Neural progenitor cell (in vitro differentiated cells): ENCODE measurements around the gene NDUFAF2. TPM values are rescaled to one million over a fixed set of nuclear protein-coding genes. Genes with fewer than 3 reads are reported as not detected.
"Not testable (repeated sequence)": the region's sequence is repeated elsewhere in the genome, so short reads cannot be mapped to it uniquely, and the experiment has no call there.

Experiments used
- DNase-seq: peaks from one replicate; pipeline ENCODE4 v3.0.0-alpha.2; 2016; ENCODE audit warnings: low spot score
- H2AFZ ChIP-seq: fragments of 200-600 bp; sonication (generic); replicated peaks from 2 replicates; pipeline ENCODE4 v1.6.1; 2016; ENCODE audit warnings: antibody characterized with exemption
- H3F3A ChIP-seq: fragments of 200-600 bp; sonication (generic); 2 replicates; pipeline ENCODE4 v1.6.1; 2016; ENCODE audit warnings: antibody characterized with exemption, low read depth
- H3K27ac ChIP-seq: fragments of 200-600 bp; sonication (generic); 2 replicates; pipeline ENCODE4 v1.5.1; 2016; ENCODE audit warnings: mild to moderate bottlenecking
- H3K27me3 ChIP-seq: fragments of 200-600 bp; sonication (generic); 2 replicates; pipeline ENCODE4 v1.6.1; 2016; ENCODE audit warnings: mild to moderate bottlenecking, moderate library complexity
- H3K36me3 ChIP-seq: fragments of 200-600 bp; sonication (generic); 2 replicates; pipeline ENCODE4 v1.5.1; 2016
- H3K4me1 ChIP-seq: fragments of 200-600 bp; sonication (generic); 2 replicates; pipeline ENCODE4 v1.6.1; 2016; ENCODE audit warnings: mixed run types
- H3K4me2 ChIP-seq: fragments of 200-600 bp; sonication (generic); 2 replicates; pipeline ENCODE4 v1.6.1; 2016
- H3K4me3 ChIP-seq: fragments of 200-600 bp; sonication (generic); 2 replicates; pipeline ENCODE4 v1.5.1; 2016
- H3K79me2 ChIP-seq: fragments of 200-600 bp; sonication (generic); 2 replicates; pipeline ENCODE4 v1.6.1; 2016; ENCODE audit warnings: low read depth
- H3K9ac ChIP-seq: fragments of 200-600 bp; sonication (generic); 2 replicates; pipeline ENCODE4 v1.6.1; 2016
- H3K9me3 ChIP-seq: fragments of 200-600 bp; sonication (generic); 2 replicates; pipeline ENCODE4 v1.5.1; 2016; ENCODE audit warnings: low read depth
- H4K20me1 ChIP-seq: fragments of 200-600 bp; sonication (generic); 2 replicates; pipeline ENCODE4 v1.6.1; 2016; ENCODE audit warnings: low read depth
- H3K27ac Mint-ChIP-seq: 3 replicates; pipeline ENCODE4 v1.8.0; 2021; ENCODE audit warnings: mixed read lengths
- H3K27me3 Mint-ChIP-seq: 2 replicates; pipeline ENCODE4 v1.8.0; 2022; ENCODE audit warnings: low read depth, mild to moderate bottlenecking, inconsistent platforms, moderate library complexity, mixed read lengths; ENCODE audit not compliant: insufficient read depth
- H3K36me3 Mint-ChIP-seq: 3 replicates; pipeline ENCODE4 v1.8.0; 2021; ENCODE audit warnings: mixed read lengths
- H3K4me1 Mint-ChIP-seq: 3 replicates; pipeline ENCODE4 v1.8.0; 2021; ENCODE audit warnings: mixed read lengths
- H3K4me3 Mint-ChIP-seq: 3 replicates; pipeline ENCODE4 v1.8.0; 2021; ENCODE audit warnings: mild to moderate bottlenecking, moderate library complexity, mixed read lengths
- H3K9me3 Mint-ChIP-seq: 3 replicates; pipeline ENCODE4 v1.8.0; 2020; ENCODE audit warnings: mixed read lengths
- EZH2 ChIP-seq: fragments of 200-600 bp; sonication (generic); IDR thresholded peaks from 2 replicates; pipeline ENCODE4 v1.6.1; 2017; ENCODE audit warnings: antibody characterized with exemption, mild to moderate bottlenecking, moderate library complexity
- EZH2phosphoT487 ChIP-seq: fragments of 200-600 bp; sonication (generic); IDR thresholded peaks from 2 replicates; pipeline ENCODE4 v1.6.1; 2017; ENCODE audit warnings: antibody characterized with exemption
- total RNA-seq: library from RNA; depleted of rRNA; stranded (reverse); fragments of >200 nt; gene quantifications from 2 replicates; pipeline ENCODE4 v1.2.3, GENCODE V29; 2015; ENCODE audit warnings: low replicate concordance
- TF ChIP-seq, protein P1 (sequence below): fragments of 200-600 bp; sonication (generic); IDR thresholded peaks from 2 replicates; pipeline ENCODE4 v1.5.1; 2017; ENCODE audit warnings: antibody characterized with exemption, mild to moderate bottlenecking

The NDUFAF2 gene
- total RNA-seq, 1 donor from 2014 or later: 42.1 TPM

DNA sequence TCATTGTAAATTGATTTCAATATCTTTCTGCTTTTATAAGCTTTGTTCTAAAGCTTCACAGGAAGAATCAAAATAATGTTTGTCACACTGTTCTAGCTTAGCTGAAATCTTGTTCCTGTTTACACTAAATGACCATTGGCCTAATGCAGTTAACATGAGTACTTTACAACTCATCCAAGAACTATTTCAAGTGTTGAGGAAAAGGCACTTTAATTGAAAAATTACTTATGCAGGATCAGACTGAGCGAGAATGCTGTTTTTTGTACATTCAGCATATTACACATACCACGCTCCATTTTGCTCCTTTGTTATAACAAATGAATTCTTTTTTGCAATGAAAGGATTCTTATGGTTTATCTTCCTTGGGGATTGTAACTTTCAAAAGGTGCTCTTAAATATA, 239.7 kb downstream of the NDUFAF2 start:
- no peaks in the 10 kb centered on the region for H3K79me2 ChIP-seq
- Mint-ChIP-seq H3K36me3 (no peaks in the 10 kb centered on the region), H3K4me3 (no peak overlapping the region), H3K4me1 (no peaks in the 10 kb centered on the region), H3K27ac (no peak overlapping the region), H3K27me3 (no peaks in the 10 kb centered on the region), H3K9me3 (no peaks in the 10 kb centered on the region)
- TF ChIP-seq EZH2 (no peak), EZH2phosphoT487 (no peak)
- TF ChIP-seq, protein P1, sequence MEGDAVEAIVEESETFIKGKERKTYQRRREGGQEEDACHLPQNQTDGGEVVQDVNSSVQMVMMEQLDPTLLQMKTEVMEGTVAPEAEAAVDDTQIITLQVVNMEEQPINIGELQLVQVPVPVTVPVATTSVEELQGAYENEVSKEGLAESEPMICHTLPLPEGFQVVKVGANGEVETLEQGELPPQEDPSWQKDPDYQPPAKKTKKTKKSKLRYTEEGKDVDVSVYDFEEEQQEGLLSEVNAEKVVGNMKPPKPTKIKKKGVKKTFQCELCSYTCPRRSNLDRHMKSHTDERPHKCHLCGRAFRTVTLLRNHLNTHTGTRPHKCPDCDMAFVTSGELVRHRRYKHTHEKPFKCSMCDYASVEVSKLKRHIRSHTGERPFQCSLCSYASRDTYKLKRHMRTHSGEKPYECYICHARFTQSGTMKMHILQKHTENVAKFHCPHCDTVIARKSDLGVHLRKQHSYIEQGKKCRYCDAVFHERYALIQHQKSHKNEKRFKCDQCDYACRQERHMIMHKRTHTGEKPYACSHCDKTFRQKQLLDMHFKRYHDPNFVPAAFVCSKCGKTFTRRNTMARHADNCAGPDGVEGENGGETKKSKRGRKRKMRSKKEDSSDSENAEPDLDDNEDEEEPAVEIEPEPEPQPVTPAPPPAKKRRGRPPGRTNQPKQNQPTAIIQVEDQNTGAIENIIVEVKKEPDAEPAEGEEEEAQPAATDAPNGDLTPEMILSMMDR: no peak
- H3K9ac ChIP-seq: no peak overlapping the region
- no peak for DNase-seq
- no peaks in the 10 kb centered on the region for H3K9me3 ChIP-seq
- no peak overlapping the region for H3K4me3 ChIP-seq
- no peaks in the 10 kb centered on the region for H3K27me3 ChIP-seq
- H3F3A ChIP-seq: no peaks in the 10 kb centered on the region
- no peaks in the 10 kb centered on the region for H4K20me1 ChIP-seq
- H3K36me3 ChIP-seq: no peaks in the 10 kb centered on the region
- no peaks in the 10 kb centered on the region for H3K4me1 ChIP-seq
- no peak overlapping the region for H2AFZ ChIP-seq
- H3K4me2 ChIP-seq: no peak overlapping the region
- H3K27ac ChIP-seq: no peak overlapping the region

DNA sequence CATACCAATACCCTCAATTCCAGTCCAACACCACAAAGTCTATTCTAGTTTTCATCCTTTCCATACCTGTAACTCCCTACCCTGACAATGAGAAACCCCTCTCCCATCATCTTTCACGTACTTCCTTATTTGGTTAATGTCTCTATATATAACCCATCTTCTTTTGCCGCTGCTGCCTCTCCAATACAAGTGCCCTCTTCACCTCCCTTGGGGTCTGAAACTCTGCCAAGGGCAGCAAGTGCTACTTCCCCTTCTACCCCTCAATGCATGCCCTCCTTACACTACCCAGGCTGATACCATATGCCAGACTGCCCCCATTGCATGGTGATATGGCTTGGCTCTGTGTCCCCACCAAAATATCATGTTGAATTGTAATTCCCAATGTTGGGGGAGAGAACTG, 241.6 kb downstream of the NDUFAF2 start:
- H3K4me1 Mint-ChIP-seq: no peaks in the 10 kb centered on the region
- H3K27me3 ChIP-seq: no peaks in the 10 kb centered on the region
- H3K4me3 ChIP-seq: no peak overlapping the region
- H4K20me1 ChIP-seq: no peaks in the 10 kb centered on the region
- H3K27ac ChIP-seq: no peak overlapping the region
- DNase-seq: no peak
- no peaks in the 10 kb centered on the region for H3K36me3 Mint-ChIP-seq
- no peak overlapping the region for H3K27ac Mint-ChIP-seq
- no peak overlapping the region for H3K4me2 ChIP-seq
- TF ChIP-seq, protein P1: no peak
- TF ChIP-seq EZH2phosphoT487 (no peak), EZH2 (no peak)
- no peaks in the 10 kb centered on the region for H3K9me3 ChIP-seq
- no peak overlapping the region for H3K9ac ChIP-seq
- no peak overlapping the region for H3K4me3 Mint-ChIP-seq
- H3K79me2 ChIP-seq: no peaks in the 10 kb centered on the region
- H2AFZ ChIP-seq: no peak overlapping the region
- H3F3A ChIP-seq: no peaks in the 10 kb centered on the region
- no peaks in the 10 kb centered on the region for H3K9me3 Mint-ChIP-seq
- H3K36me3 ChIP-seq: no peaks in the 10 kb centered on the region
- no peaks in the 10 kb centered on the region for H3K27me3 Mint-ChIP-seq
- no peaks in the 10 kb centered on the region for H3K4me1 ChIP-seq

DNA sequence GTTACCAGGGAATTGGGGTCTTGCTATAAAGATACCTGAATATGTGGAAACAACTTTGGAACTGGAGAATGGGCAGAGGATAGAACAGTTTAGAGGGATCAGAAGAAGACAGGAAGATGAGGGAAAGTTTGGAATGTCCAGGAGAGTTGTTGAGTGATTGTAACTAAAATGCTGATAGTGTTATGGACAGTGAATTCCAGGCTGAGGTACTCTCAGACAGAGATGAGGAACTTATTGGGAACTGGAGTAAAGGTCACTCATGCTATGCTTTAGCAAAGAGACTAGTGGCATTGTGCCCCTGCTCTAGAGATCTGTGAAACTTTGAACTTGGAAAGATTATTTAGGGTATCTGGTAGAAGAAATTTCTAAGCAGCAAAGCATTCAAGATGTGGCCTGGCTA, 242.3 kb downstream of the NDUFAF2 start:
- H2AFZ ChIP-seq, H3K9me3 Mint-ChIP-seq, H3K9ac ChIP-seq, H3K36me3 Mint-ChIP-seq, H3K27ac Mint-ChIP-seq, H4K20me1 ChIP-seq, H3K27ac ChIP-seq, H3K36me3 ChIP-seq, H3K4me2 ChIP-seq, H3F3A ChIP-seq, H3K27me3 ChIP-seq, H3K4me3 Mint-ChIP-seq, H3K4me3 ChIP-seq, H3K9me3 ChIP-seq, H3K27me3 Mint-ChIP-seq, H3K79me2 ChIP-seq, H3K4me1 ChIP-seq, DNase-seq, H3K4me1 Mint-ChIP-seq: not testable (repeated sequence)

DNA sequence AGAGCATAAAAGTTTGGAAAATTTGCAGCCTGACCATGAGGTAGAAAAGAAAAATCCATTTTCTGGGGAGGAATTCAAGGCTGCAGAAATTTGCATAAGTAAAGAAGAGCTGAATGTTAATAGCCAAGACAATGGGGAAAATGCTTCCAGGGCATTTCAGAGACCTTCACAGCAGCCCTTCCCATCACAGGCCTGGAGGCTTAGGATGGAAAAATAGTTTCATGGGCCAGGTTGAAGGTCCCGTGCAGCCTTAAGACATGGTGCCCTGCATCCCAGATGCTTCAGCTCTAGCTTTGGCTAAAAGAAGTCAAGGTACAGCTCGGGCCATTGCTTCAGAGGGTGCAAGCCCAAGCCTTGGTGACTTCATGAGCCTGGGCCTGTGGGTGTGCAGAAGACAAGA, 242.8 kb downstream of the NDUFAF2 start:
- H3K27ac Mint-ChIP-seq, H3K27me3 Mint-ChIP-seq, H3K36me3 Mint-ChIP-seq, H3K9ac ChIP-seq, H3K9me3 Mint-ChIP-seq, H3K27ac ChIP-seq, H3K27me3 ChIP-seq, H3K4me1 Mint-ChIP-seq, H3K4me2 ChIP-seq, H3K4me3 Mint-ChIP-seq, H3F3A ChIP-seq, DNase-seq, H4K20me1 ChIP-seq, H3K36me3 ChIP-seq, H3K79me2 ChIP-seq, H2AFZ ChIP-seq, H3K9me3 ChIP-seq, H3K4me1 ChIP-seq, H3K4me3 ChIP-seq: not testable (repeated sequence)
